Effector CD8-positive, alpha-beta T cell (primary cell): Measurements from ENCODE around the gene MB21D2.
A peak's percentile ranks its signal among the peaks of the same experiment; 100 is the strongest.
"Not testable (repeated sequence)": the region's sequence is repeated elsewhere in the genome, so short reads cannot be mapped to it uniquely, and the experiment has no call there.

Source experiments
- DNase-seq: peaks from one replicate; lab custom pipeline; 2025; lab: John Stamatoyannopoulos, UW
- total RNA-seq, 4 experiments: gene quantifications; one replicate each; lab custom pipeline; 2026; lab: John Stamatoyannopoulos, UW

Gene MB21D2
- 4.9 to 20.2 (median 7.9) reads per million in 4 experiments for total RNA-seq

GRCh38 chr3:192917404-192918274 is at the start of gene MB21D2:
Gene MB21D2, minus strand, starts transcription at chr3:192917856. Its CDS starts 16 bp downstream, at chr3:192917840.
- DNase-seq = peak; percentile 16

- DNase-seq = not testable (repeated sequence)
Observed at GRCh38 chr3:192964959-192965719, 47.5 kb upstream of the MB21D2 start.

GRCh38 chr3:192959773-192960172 is 42.1 kb upstream of the MB21D2 start:
- DNase-seq = no peak

- no peak for DNase-seq
Observed at GRCh38 chr3:192958219-192958872, 40.7 kb upstream of the MB21D2 start.

GRCh38 chr3:192957441-192958021 is 39.9 kb upstream of the MB21D2 start:
- no peak for DNase-seq

GRCh38 chr3:192953926-192954325 is 36.3 kb upstream of the MB21D2 start:
- DNase-seq = no peak

- no peak for DNase-seq
Observed at GRCh38 chr3:192947421-192947820, 29.8 kb upstream of the MB21D2 start.

GRCh38 chr3:192943393-192943792 is 25.7 kb upstream of the MB21D2 start:
- no peak for DNase-seq

- DNase-seq = no peak
Observed at GRCh38 chr3:192942625-192943024, 25.0 kb upstream of the MB21D2 start.

- DNase-seq = no peak
Observed at GRCh38 chr3:192940129-192940528, 22.5 kb upstream of the MB21D2 start.

GRCh38 chr3:192935441-192935840 is 17.8 kb upstream of the MB21D2 start:
- no peak for DNase-seq

GRCh38 chr3:192933779-192934460 is 16.3 kb upstream of the MB21D2 start:
- no peak for DNase-seq

- DNase-seq = no peak
Observed at GRCh38 chr3:192933259-192933658, 15.6 kb upstream of the MB21D2 start.

- DNase-seq = no peak
Observed at GRCh38 chr3:192931825-192932224, 14.2 kb upstream of the MB21D2 start.

GRCh38 chr3:192930577-192930976 is 12.9 kb upstream of the MB21D2 start:
- no peak for DNase-seq

GRCh38 chr3:192929755-192930547 is 12.3 kb upstream of the MB21D2 start:
- no peak for DNase-seq

- no peak for DNase-seq
Observed at GRCh38 chr3:192929146-192929545, 11.5 kb upstream of the MB21D2 start.

GRCh38 chr3:192928720-192929119 is 11.1 kb upstream of the MB21D2 start:
- no peak for DNase-seq

GRCh38 chr3:192928016-192928415 is 10.4 kb upstream of the MB21D2 start:
- no peak for DNase-seq

- no peak for DNase-seq
Observed at GRCh38 chr3:192927016-192927415, 9.4 kb upstream of the MB21D2 start.

- no peak for DNase-seq
Observed at GRCh38 chr3:192923731-192924130, 6.1 kb upstream of the MB21D2 start.
